Thymus (tissue), 11 donors: Measurements from ENCODE around the gene ATG7. TPM values are rescaled to one million over a fixed set of nuclear protein-coding genes. Genes with fewer than 3 reads are reported as not detected.
A peak's percentile ranks its signal among the peaks of the same experiment; 100 is the strongest.

Experiments used
- DNase-seq, 9 donors: peaks; one replicate each; pipeline ENCODE4 v3.0.0-alpha.2; 2013; ENCODE audit warnings: low spot score in 9 of 9, low read depth in 6 of 9, missing footprints in 1 of 9
- H3K27ac ChIP-seq, 2 donors: one replicate each; pipeline ENCODE4 v1.5.1; 2013; ENCODE audit warnings: control low read depth in 1 of 2, low read depth in 1 of 2, low read length in 1 of 2, mild to moderate bottlenecking in 1 of 2, moderate library complexity in 1 of 2
- H3K27me3 ChIP-seq, 2 donors: one replicate each; pipeline ENCODE4 v1.5.1; 2013; ENCODE audit warnings: low read length in 1 of 2; ENCODE audit not compliant: control insufficient read depth in 2 of 2, insufficient read depth in 1 of 2
- H3K36me3 ChIP-seq, 2 donors: one replicate each; pipeline ENCODE4 v1.5.1; 2013; ENCODE audit warnings: low read length in 1 of 2, mild to moderate bottlenecking in 1 of 2, moderate library complexity in 1 of 2; ENCODE audit not compliant: control insufficient read depth in 2 of 2, insufficient read depth in 2 of 2
- H3K4me1 ChIP-seq, 2 donors: one replicate each; pipeline ENCODE4 v1.5.1; 2013; ENCODE audit warnings: low read length in 2 of 2; ENCODE audit not compliant: control insufficient read depth in 2 of 2, insufficient read depth in 2 of 2
- H3K4me3 ChIP-seq, 2 donors: one replicate each; pipeline ENCODE4 v1.5.1; 2013; ENCODE audit warnings: low read length in 2 of 2, control low read depth in 1 of 2, mild to moderate bottlenecking in 1 of 2
- H3K9me3 ChIP-seq, 2 donors: one replicate each; pipeline ENCODE4 v1.5.1; 2013; ENCODE audit warnings: low read length in 1 of 2, mild to moderate bottlenecking in 1 of 2; ENCODE audit not compliant: control insufficient read depth in 2 of 2, insufficient read depth in 1 of 2
- whole genome bisulfite sequencing: extraction: QIAGEN DNeasy Blood & Tissue Kit; methylation state at CpG from one replicate; pipeline ENCODE4 v1.1.7; 2013; 5-methylcytosine and 5-hydroxymethylcytosine counted together
- polyA plus RNA-seq: library from polyadenylated mRNA; stranded (reverse); fragments of 200-250 nt; gene quantifications from one replicate; pipeline ENCODE4 v1.2.3, GENCODE V29; 2013
- total RNA-seq: library from RNA; stranded (reverse); fragments of 120-200 nt; gene quantifications from one replicate; pipeline ENCODE4 v1.2.4, GENCODE V29; 2013
- donor health status: healthy.

ATG7 gene
- total and polyA plus RNA-seq, 2 donors = 9.0 to 21.7 TPM

DNA sequence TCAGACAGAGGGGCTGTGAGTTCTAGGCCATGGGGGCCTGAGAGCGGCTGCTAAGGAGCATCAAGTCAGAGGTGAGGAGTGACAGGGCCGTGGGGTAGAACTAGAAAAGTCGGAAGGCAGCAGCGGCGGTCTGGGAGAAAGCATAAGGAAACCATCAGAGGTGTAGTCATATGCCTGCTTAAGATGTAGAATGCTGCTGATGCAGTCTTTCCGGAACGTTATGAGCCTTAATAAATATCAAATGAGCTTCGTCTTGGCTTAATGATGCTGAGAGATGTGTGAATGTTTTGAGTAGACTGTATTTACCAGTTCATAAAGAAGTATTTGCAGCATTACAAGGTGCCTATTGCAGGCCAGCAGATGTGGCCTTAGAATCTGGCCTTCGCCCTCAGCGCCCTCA is 15.2 kb downstream of the ATG7 start:
- H3K9me3 ChIP-seq = no peaks in the 10 kb centered on the region
- peaks cover under 1 to 19% of the 10 kb centered on the region in 2 donors for H3K36me3 ChIP-seq
- no peak overlapping the region for H3K4me3 ChIP-seq
- WGBS = 88% methylated on average over 10 of the region's 10 CpGs
- peaks cover 10 to 27% of the 10 kb centered on the region in 2 donors for H3K4me1 ChIP-seq
- no peaks in the 10 kb centered on the region for H3K27me3 ChIP-seq
- no peak for DNase-seq
- H3K27ac ChIP-seq = no peak overlapping the region

DNA sequence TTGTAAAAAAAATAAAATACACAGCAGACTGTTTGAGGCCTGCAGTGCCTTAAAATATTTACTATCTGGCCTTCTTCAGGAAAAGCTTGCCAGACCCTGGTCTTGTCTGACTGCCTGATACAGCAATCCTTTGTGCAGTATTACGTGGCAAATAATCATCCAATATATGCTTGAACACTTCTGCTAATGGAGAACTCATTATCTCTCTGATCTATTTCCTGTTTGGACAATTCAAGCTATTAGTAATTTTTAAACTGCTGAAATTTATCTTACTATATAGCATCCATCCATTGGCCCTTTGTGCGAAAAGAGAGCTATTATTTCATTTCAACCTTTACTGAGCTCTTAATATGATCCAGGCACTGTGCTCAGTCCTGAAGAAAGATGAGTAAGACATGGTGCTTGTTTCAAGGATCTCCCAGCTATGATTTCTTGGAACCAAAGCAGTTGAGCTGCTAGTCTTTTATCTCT is 15.9 kb downstream of the ATG7 start:
- Histone ChIP-seq H3K27ac (peak overlapping the region in 1 of 2 donors; percentile 74), H3K9me3 (no peaks in the 10 kb centered on the region), H3K36me3 (peaks cover 0 to 13% of the 10 kb centered on the region in 2 donors), H3K4me3 (no peak overlapping the region), H3K4me1 (peaks cover 10 to 27% of the 10 kb centered on the region in 2 donors), H3K27me3 (no peaks in the 10 kb centered on the region)
- DNase-seq = no peak
- WGBS = 96% methylated on average over 2 of the region's 2 CpGs

DNA sequence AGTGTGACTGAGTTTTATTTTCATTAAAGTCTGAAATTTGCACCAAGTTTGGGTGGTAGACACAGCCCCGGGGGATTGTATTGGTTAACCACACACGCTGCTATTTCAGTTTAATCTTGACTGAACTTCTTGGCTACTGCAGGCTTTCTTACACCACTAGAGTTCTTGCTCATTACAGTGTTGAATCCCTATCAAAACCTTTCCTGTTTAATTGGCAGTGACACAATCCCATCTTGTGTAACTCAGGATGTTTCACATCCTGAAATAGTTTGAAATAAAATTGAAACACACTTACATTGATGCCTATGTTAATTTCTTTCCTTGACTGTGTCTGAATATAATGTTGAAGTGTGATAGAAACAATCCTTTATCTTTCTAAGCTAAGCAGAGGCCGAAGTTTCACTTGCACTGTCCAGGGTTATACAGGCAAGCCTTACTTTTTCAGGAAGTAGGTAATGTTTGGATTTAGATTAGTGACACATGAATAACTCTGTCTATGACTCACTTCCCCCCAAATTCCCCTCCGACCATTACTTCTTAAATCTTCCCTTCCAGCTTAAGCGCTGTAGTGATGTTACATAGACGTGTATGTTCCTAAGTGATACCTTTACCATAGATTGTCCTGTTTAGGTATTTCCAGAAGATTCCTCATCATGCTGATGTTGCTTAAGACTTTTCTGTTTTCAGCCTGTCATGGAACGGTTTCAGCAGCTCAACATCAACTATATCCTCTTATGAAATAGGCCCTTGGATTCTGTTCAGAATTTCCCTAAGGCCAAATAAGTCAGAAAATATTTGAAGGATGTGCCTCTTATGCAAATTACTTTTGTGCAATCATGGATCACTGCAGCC is 16.8 kb downstream of the ATG7 start:
- Histone ChIP-seq H3K4me3 (no peak overlapping the region), H3K4me1 (peaks cover 10 to 27% of the 10 kb centered on the region in 2 donors)

DNA sequence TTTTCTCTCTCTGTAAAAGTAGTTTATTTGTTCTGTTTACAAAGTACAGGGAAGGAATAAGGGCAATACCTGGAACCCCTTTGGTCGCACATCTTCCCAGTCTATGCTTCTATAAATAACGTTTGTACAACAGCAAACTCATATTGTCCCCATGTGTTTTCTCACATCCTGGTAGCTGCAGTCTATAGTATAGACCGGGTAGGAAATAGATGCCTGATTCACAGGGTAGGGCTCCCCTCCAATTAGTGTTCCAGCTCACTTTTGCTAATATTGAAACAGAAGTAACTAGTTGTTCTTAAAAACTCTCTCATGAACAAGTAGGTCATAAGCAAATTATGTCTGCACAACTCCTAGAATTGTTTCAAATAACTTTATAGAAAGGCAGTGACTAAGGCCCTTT is 17.7 kb downstream of the ATG7 start:
- no peak for DNase-seq
- H3K27me3 ChIP-seq = no peaks in the 10 kb centered on the region
- H3K9me3 ChIP-seq = no peaks in the 10 kb centered on the region
- WGBS = 93% methylated on average over 3 of the region's 3 CpGs
- peaks cover 0 to 5% of the 10 kb centered on the region in 2 donors for H3K36me3 ChIP-seq
- peaks cover 10 to 27% of the 10 kb centered on the region in 2 donors for H3K4me1 ChIP-seq
- no peak overlapping the region for H3K4me3 ChIP-seq
- H3K27ac ChIP-seq = peak overlapping the region in 1 of 2 donors; percentile 74

More for the DNA sequence above, 16.8 kb downstream of the ATG7 start:
- DNase-seq = peak in 1 of 9 donors; percentile 44
- no peaks in the 10 kb centered on the region for H3K9me3 ChIP-seq
- H3K27ac ChIP-seq = peak overlapping the region in 1 of 2 donors; percentile 74
- H3K36me3 ChIP-seq = peaks cover 0 to 10% of the 10 kb centered on the region in 2 donors
- no peaks in the 10 kb centered on the region for H3K27me3 ChIP-seq
- 66% methylated on average over 7 of the region's 7 CpGs for WGBS

DNA sequence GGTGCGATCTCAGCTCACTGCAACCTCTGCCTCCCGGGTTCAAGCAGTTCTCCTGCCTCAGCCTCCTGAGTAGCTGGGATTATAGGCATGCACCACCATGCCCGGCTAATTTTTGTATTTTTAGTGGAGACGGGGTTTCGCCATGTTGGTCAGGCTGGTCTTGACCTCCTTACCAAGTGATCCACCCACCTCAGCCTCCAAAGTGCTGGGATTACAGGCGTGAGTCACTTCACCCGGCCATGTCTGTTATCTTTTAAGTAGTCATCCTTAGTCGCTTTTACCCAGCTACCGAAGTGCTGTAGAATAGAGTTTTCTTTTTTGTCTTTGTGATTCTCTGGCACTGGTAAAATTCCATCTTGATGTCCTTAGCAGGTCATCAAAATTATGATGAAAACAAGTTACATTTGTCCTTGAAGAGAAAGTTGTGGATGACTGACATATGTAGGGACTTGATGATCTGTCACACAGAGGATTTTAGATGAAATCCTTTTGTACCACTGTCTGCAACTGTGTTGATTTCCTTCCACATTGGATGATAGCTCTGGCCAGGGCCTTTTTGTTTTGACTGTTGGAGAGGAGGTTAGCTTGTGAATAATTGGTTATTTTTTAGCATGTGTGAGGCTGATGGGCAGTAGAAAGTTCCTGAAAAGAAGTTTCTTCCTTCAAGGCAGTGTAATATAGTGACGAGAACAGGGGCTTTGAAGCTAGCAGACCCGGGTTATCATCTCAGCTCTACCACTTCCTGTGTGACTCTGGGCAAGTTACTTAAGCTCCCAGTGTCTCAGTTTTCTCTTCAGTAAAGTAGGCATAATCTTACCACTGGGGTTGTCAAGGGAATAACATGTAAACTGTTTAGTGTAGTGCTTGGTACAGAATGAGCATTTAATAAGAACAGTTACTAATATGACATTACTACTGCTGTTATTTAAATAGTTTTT is 18.8 kb downstream of the ATG7 start:
- 78% methylated on average over 11 of the region's 11 CpGs for WGBS
- DNase-seq = peak in 7 of 9 donors; percentile 43 to 82 (median 62)
- H3K27ac ChIP-seq = peak overlapping the region; percentile 60 to 80
- H3K9me3 ChIP-seq = no peaks in the 10 kb centered on the region
- H3K4me3 ChIP-seq = no peak overlapping the region
- peaks cover 0 to 2% of the 10 kb centered on the region in 2 donors for H3K36me3 ChIP-seq
- H3K27me3 ChIP-seq = no peaks in the 10 kb centered on the region
- H3K4me1 ChIP-seq = peaks cover 10 to 27% of the 10 kb centered on the region in 2 donors

DNA sequence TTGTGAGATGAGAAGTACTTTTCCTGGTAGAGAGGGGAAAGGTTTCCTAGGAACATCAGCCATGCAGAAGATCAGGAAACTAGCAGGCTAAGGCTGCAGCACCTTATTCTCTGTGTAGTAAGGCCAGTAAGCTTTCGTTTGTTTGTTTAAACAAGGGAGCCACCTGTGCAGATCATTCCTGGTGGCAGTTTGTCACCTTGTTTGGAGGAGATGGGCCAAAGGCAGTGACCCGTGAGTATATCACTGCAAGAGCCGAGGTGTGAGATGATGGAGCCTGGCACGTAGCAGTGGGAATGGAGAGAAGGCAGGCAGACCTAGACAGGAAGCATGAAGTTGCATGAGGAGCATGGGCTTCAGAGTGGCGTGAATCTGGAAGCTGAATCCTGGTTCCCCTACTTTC is 19.6 kb downstream of the ATG7 start:
- no peaks in the 10 kb centered on the region for H3K27me3 ChIP-seq
- peak in 1 of 9 donors; percentile 17 for DNase-seq
- peak overlapping the region; percentile 68 to 80 for H3K27ac ChIP-seq
- no peak overlapping the region for H3K4me3 ChIP-seq
- peaks cover 0 to 4% of the 10 kb centered on the region in 2 donors for H3K36me3 ChIP-seq
- H3K4me1 ChIP-seq = peaks cover 10 to 27% of the 10 kb centered on the region in 2 donors
- H3K9me3 ChIP-seq = no peaks in the 10 kb centered on the region
- 91% methylated on average over 5 of the region's 5 CpGs for WGBS

DNA sequence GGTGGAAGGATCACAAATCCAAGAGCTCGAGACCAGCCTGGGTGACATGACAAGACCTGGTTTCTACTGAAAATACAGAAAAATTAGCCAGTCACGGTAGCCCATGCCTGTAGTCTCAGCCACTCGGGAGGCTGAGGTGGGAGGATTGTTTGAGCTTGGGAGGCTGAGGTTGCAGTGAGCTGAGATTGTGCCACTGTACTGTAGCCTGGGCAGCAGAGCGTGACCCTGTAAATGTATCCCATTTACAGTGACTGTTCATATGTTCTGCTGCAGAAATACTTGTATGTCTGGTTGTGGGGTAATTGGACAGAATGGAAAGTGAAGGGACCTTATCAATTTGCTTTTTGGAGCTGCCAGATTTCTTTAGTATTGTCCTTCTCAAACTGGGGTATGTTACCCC is 24.9 kb downstream of the ATG7 start:
- no peak overlapping the region for H3K4me3 ChIP-seq
- DNase-seq = no peak
- H3K27me3 ChIP-seq = no peaks in the 10 kb centered on the region
- no peaks in the 10 kb centered on the region for H3K9me3 ChIP-seq
- peaks cover 4 to 19% of the 10 kb centered on the region in 2 donors for H3K36me3 ChIP-seq
- no peak overlapping the region for H3K27ac ChIP-seq
- WGBS = 98% methylated on average over 4 of the region's 4 CpGs
- H3K4me1 ChIP-seq = no peaks in the 10 kb centered on the region

DNA sequence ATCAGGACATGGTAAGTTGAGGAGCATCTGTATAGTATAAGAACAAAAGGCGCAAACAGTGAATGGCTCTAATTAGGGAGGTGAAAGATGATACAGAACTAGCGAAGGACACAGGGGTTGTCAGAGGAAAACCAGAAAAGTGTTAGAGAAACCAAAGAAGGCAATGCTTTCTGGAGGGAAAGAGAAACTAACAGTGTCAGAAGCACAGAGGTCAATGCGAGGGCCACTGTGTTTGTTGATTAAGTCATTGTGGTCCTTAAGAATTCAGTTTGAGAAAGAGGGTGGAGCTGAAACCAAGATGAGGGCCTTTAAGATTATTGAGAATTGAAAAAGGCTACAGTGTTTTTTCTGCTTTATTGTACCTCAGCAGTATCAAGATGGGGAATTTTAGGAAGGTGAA is 28.8 kb downstream of the ATG7 start:
- H3K36me3 ChIP-seq = peaks cover 4 to 27% of the 10 kb centered on the region in 2 donors
- no peak overlapping the region for H3K27ac ChIP-seq
- no peaks in the 10 kb centered on the region for H3K27me3 ChIP-seq
- H3K4me3 ChIP-seq = no peak overlapping the region
- DNase-seq = no peak
- H3K9me3 ChIP-seq = no peaks in the 10 kb centered on the region
- H3K4me1 ChIP-seq = peaks cover 1 to 9% of the 10 kb centered on the region in 2 donors
- 99% methylated on average over 3 of the region's 3 CpGs for WGBS
